Subcutaneous abdominal adipose tissue (tissue), 5 donors: ENCODE data around the gene DAGLB.

Source experiments
- H3K27ac ChIP-seq: one replicate; pipeline ENCODE4 v1.7.0; 2013; ENCODE audit warnings: low read depth, mild to moderate bottlenecking, inconsistent platforms, low read length, moderate library complexity
- H3K27me3 ChIP-seq, 5 donors: one replicate each; pipeline ENCODE4 v1.7.0; 2013; ENCODE audit warnings: low read length in 5 of 5, inconsistent platforms in 1 of 5; ENCODE audit not compliant: control insufficient read depth in 5 of 5, insufficient read depth in 4 of 5
- H3K36me3 ChIP-seq, 5 donors: one replicate each; pipeline ENCODE4 v1.7.0; 2013; ENCODE audit warnings: low read length in 5 of 5; ENCODE audit not compliant: control insufficient read depth in 5 of 5, insufficient read depth in 5 of 5
- H3K4me1 ChIP-seq, 5 donors: one replicate each; pipeline ENCODE4 v1.7.0; 2013; ENCODE audit warnings: low read length in 5 of 5, mild to moderate bottlenecking in 3 of 5, moderate library complexity in 1 of 5; ENCODE audit not compliant: control insufficient read depth in 5 of 5, insufficient read depth in 5 of 5
- H3K4me3 ChIP-seq, 5 donors: one replicate each; pipeline ENCODE4 v1.7.0; 2013; ENCODE audit warnings: low read length in 5 of 5, low read depth in 1 of 5
- H3K9ac ChIP-seq, 5 donors: one replicate each; pipeline ENCODE4 v1.7.0; 2013; ENCODE audit warnings: low read length in 5 of 5, mild to moderate bottlenecking in 4 of 5, moderate library complexity in 3 of 5
- H3K9me3 ChIP-seq, 5 donors: one replicate each; pipeline ENCODE4 v1.7.0; 2013; ENCODE audit warnings: low read length in 5 of 5; ENCODE audit not compliant: control insufficient read depth in 5 of 5
- donor health status: healthy.
- donor health status: healthy.
- donor health status: healthy.
- donor health status: healthy.
- donor health status: healthy.

The DAGLB gene

GRCh38 chr7:6446838-6447580, 745 bp downstream of the DAGLB start:
- H3K27ac ChIP-seq: peak overlapping the region; percentile 95
- H3K4me1 ChIP-seq: peaks cover 0 to 24% (median 11%) of the 10 kb centered on the region in 5 donors
- H3K36me3 ChIP-seq: peaks cover 6 to 33% (median 23%) of the 10 kb centered on the region in 5 donors
- H3K27me3 ChIP-seq: no peaks in the 10 kb centered on the region
- peak overlapping the region; percentile 80 to 99 (median 94) for H3K4me3 ChIP-seq
- peak overlapping the region; percentile 12 to 98 (median 92) for H3K9ac ChIP-seq
- no peaks in the 10 kb centered on the region for H3K9me3 ChIP-seq

GRCh38 chr7:6444516-6445269, 3.1 kb downstream of the DAGLB start:
- no peaks in the 10 kb centered on the region for H3K9me3 ChIP-seq
- H3K27ac ChIP-seq: no peak overlapping the region
- H3K4me3 ChIP-seq: no peak overlapping the region
- peaks cover 6 to 37% (median 27%) of the 10 kb centered on the region in 5 donors for H3K36me3 ChIP-seq
- H3K27me3 ChIP-seq: no peaks in the 10 kb centered on the region
- H3K9ac ChIP-seq: no peak overlapping the region
- H3K4me1 ChIP-seq: peaks cover 0 to 26% (median 11%) of the 10 kb centered on the region in 5 donors

- Histone ChIP-seq H3K4me1 (peaks cover 0 to 31% (median 12%) of the 10 kb centered on the region in 5 donors), H3K36me3 (peaks cover 6 to 37% (median 27%) of the 10 kb centered on the region in 5 donors)
These were observed 4.3 kb downstream of the DAGLB start for GRCh38 chr7:6443372-6443941.

GRCh38 chr7:6442114-6442513, 5.6 kb downstream of the DAGLB start:
- Histone ChIP-seq H3K9ac (no peak overlapping the region), H3K27me3 (no peaks in the 10 kb centered on the region), H3K4me3 (no peak overlapping the region), H3K9me3 (no peaks in the 10 kb centered on the region), H3K36me3 (peaks cover 6 to 37% (median 27%) of the 10 kb centered on the region in 5 donors), H3K27ac (no peak overlapping the region), H3K4me1 (peaks cover 3 to 28% (median 8%) of the 10 kb centered on the region in 5 donors)

More at GRCh38 chr7:6443372-6443941, 4.3 kb downstream of the DAGLB start:
- Histone ChIP-seq H3K27ac (no peak overlapping the region), H3K9ac (no peak overlapping the region), H3K4me3 (no peak overlapping the region), H3K9me3 (no peaks in the 10 kb centered on the region), H3K27me3 (no peaks in the 10 kb centered on the region)

GRCh38 chr7:6440381-6440780, 7.4 kb downstream of the DAGLB start:
- peaks cover 4 to 33% (median 9%) of the 10 kb centered on the region in 5 donors for H3K4me1 ChIP-seq
- no peak overlapping the region for H3K4me3 ChIP-seq
- no peak overlapping the region for H3K9ac ChIP-seq
- peaks cover 6 to 31% (median 25%) of the 10 kb centered on the region in 5 donors for H3K36me3 ChIP-seq
- H3K9me3 ChIP-seq: no peaks in the 10 kb centered on the region
- H3K27me3 ChIP-seq: no peaks in the 10 kb centered on the region
- no peak overlapping the region for H3K27ac ChIP-seq

GRCh38 chr7:6438427-6438826, 9.3 kb downstream of the DAGLB start:
- no peak overlapping the region for H3K9ac ChIP-seq
- H3K36me3 ChIP-seq: peaks cover 0 to 20% (median 16%) of the 10 kb centered on the region in 5 donors
- H3K4me3 ChIP-seq: no peak overlapping the region
- peaks cover 4 to 45% (median 19%) of the 10 kb centered on the region in 5 donors for H3K4me1 ChIP-seq
- no peak overlapping the region for H3K27ac ChIP-seq
- H3K27me3 ChIP-seq: no peaks in the 10 kb centered on the region
- no peaks in the 10 kb centered on the region for H3K9me3 ChIP-seq

- Histone ChIP-seq H3K9me3 (no peaks in the 10 kb centered on the region), H3K4me3 (no peak overlapping the region), H3K4me1 (peaks cover 4 to 45% (median 19%) of the 10 kb centered on the region in 5 donors), H3K9ac (no peak overlapping the region), H3K27me3 (no peaks in the 10 kb centered on the region), H3K36me3 (peaks cover 0 to 15% (median 9%) of the 10 kb centered on the region in 5 donors), H3K27ac (no peak overlapping the region)
These were observed 10.5 kb downstream of the DAGLB start for GRCh38 chr7:6437251-6437650.

GRCh38 chr7:6436385-6436685, 11.4 kb downstream of the DAGLB start:
- H3K4me3 ChIP-seq: peak overlapping the region in 2 of 5 donors; percentile 1
- H3K4me1 ChIP-seq: peaks cover 4 to 42% (median 19%) of the 10 kb centered on the region in 5 donors
- H3K36me3 ChIP-seq: peaks cover 0 to 12% (median 10%) of the 10 kb centered on the region in 5 donors
- H3K27ac ChIP-seq: peak overlapping the region; percentile 50
- peak overlapping the region in 1 of 5 donors; percentile 18 for H3K9ac ChIP-seq
- no peaks in the 10 kb centered on the region for H3K27me3 ChIP-seq
- no peaks in the 10 kb centered on the region for H3K9me3 ChIP-seq

GRCh38 chr7:6435486-6436384, 12.0 kb downstream of the DAGLB start:
- peaks cover 0 to 16% (median 13%) of the 10 kb centered on the region in 5 donors for H3K36me3 ChIP-seq
- H3K9ac ChIP-seq: peak overlapping the region in 4 of 5 donors; percentile 18 to 52 (median 34)

More at GRCh38 chr7:6435486-6436384, 12.0 kb downstream of the DAGLB start:
- no peaks in the 10 kb centered on the region for H3K27me3 ChIP-seq
- peak overlapping the region; percentile 26 to 53 (median 50) for H3K4me3 ChIP-seq
- H3K27ac ChIP-seq: peak overlapping the region; percentile 50
- H3K4me1 ChIP-seq: peaks cover 4 to 44% (median 19%) of the 10 kb centered on the region in 5 donors
- H3K9me3 ChIP-seq: no peaks in the 10 kb centered on the region
